GM23338 (cell line): ENCODE results near the gene PMP22. TPM values are rescaled to one million over a fixed set of nuclear protein-coding genes. Genes with fewer than 3 reads are reported as not detected.

ENCODE experiments used
- ATAC-seq: fragments of 200-7000 bp; cut with Tn5 transposase; 3 replicates; pipeline ENCODE4 v1.9.1; 2020
- DNase-seq: peaks from one replicate; pipeline ENCODE4 v3.0.0-alpha.2; 2015; ENCODE audit warnings: low spot score
- H2AFZ ChIP-seq: fragments of 200-600 bp; sonication (generic); 2 replicates; pipeline ENCODE4 v1.8.0; 2016; ENCODE audit warnings: antibody characterized with exemption, mild to moderate bottlenecking, moderate library complexity
- H3F3A ChIP-seq: fragments of 200-600 bp; sonication (generic); replicated peaks from 2 replicates; pipeline ENCODE4 v1.8.0; 2017; ENCODE audit warnings: antibody characterized with exemption, mixed run types, low read depth
- H3K27ac ChIP-seq: fragments of 200-600 bp; sonication (generic); 2 replicates; pipeline ENCODE4 v1.6.1; 2016; ENCODE audit warnings: low read depth
- H3K27me3 ChIP-seq: fragments of 200-600 bp; sonication (generic); 2 replicates; pipeline ENCODE4 v1.8.0; 2016; ENCODE audit warnings: mild to moderate bottlenecking, mixed run types, moderate library complexity; ENCODE audit not compliant: insufficient read depth
- H3K36me3 ChIP-seq: fragments of 200-600 bp; sonication (generic); 2 replicates; pipeline ENCODE4 v1.8.0; 2016; ENCODE audit warnings: mild to moderate bottlenecking; ENCODE audit not compliant: insufficient read depth
- H3K4me1 ChIP-seq: fragments of 200-600 bp; sonication (generic); 2 replicates; pipeline ENCODE4 v1.8.0; 2016; ENCODE audit warnings: mild to moderate bottlenecking, moderate library complexity; ENCODE audit not compliant: insufficient read depth
- H3K4me2 ChIP-seq: fragments of 200-600 bp; sonication (generic); 2 replicates; pipeline ENCODE4 v1.7.1; 2017; ENCODE audit warnings: mixed run types
- H3K4me3 ChIP-seq: fragments of 200-600 bp; sonication (generic); 2 replicates; pipeline ENCODE4 v1.6.1; 2016; ENCODE audit warnings: mixed run types
- H3K79me2 ChIP-seq: fragments of 200-600 bp; sonication (generic); replicated peaks from 2 replicates; pipeline ENCODE4 v1.8.0; 2017; ENCODE audit warnings: mild to moderate bottlenecking; ENCODE audit not compliant: insufficient read depth
- H3K9me2 ChIP-seq: fragments of 200-600 bp; sonication (generic); 2 replicates; pipeline ENCODE4 v1.8.0; 2017; ENCODE audit not compliant: insufficient read depth
- H4K20me1 ChIP-seq: fragments of 200-600 bp; sonication (generic); replicated peaks from 2 replicates; pipeline ENCODE4 v1.8.0; 2017; ENCODE audit warnings: mild to moderate bottlenecking; ENCODE audit not compliant: insufficient read depth
- H3K27ac Mint-ChIP-seq: 2 replicates; pipeline ENCODE4 v1.8.0; 2020; ENCODE audit warnings: inconsistent platforms, mild to moderate bottlenecking, moderate library complexity, mixed read lengths
- H3K27me3 Mint-ChIP-seq: 3 replicates; pipeline ENCODE4 v1.8.0; 2022; ENCODE audit warnings: low read depth, mild to moderate bottlenecking, moderate library complexity, mixed read lengths, inconsistent platforms; ENCODE audit not compliant: insufficient read depth, poor library complexity
- H3K36me3 Mint-ChIP-seq: 3 replicates; pipeline ENCODE4 v1.8.0; 2021; ENCODE audit warnings: low read depth, mild to moderate bottlenecking, inconsistent platforms, moderate library complexity, mixed read lengths
- H3K4me1 Mint-ChIP-seq: 3 replicates; pipeline ENCODE4 v1.8.0; 2020; ENCODE audit warnings: mild to moderate bottlenecking, inconsistent platforms, mixed read lengths
- H3K4me3 Mint-ChIP-seq: 3 replicates; pipeline ENCODE4 v1.8.0; 2021; ENCODE audit warnings: moderate library complexity, mild to moderate bottlenecking, inconsistent platforms, mixed read lengths
- H3K9me3 Mint-ChIP-seq: 3 replicates; pipeline ENCODE4 v1.8.0; 2020; ENCODE audit warnings: moderate library complexity, mild to moderate bottlenecking, inconsistent platforms, mixed read lengths
- CREB1 ChIP-seq: fragments of 250-450 bp; sonication (Bioruptor Pico); IDR thresholded peaks from 2 replicates; pipeline ENCODE4 v1.5.0; 2020; ENCODE audit warnings: low read depth, mild to moderate bottlenecking, moderate library complexity
- EZH2 ChIP-seq: fragments of 200-600 bp; sonication (generic); IDR thresholded peaks from one replicate; pipeline ENCODE4 v1.8.0; 2017; ENCODE audit warnings: antibody characterized with exemption, mild to moderate bottlenecking, low read depth; ENCODE audit not compliant: unreplicated experiment
- EZH2phosphoT487 ChIP-seq: fragments of 200-600 bp; sonication (generic); IDR thresholded peaks from one replicate; pipeline ENCODE4 v1.8.1; 2018; ENCODE audit warnings: antibody characterized with exemption; ENCODE audit not compliant: unreplicated experiment
- JUNB ChIP-seq: IDR thresholded peaks from one replicate; pipeline ENCODE4 v1.6.1; 2016; ENCODE audit warnings: antibody characterized with exemption; ENCODE audit not compliant: unreplicated experiment
- POLR2AphosphoS5 ChIP-seq: IDR thresholded peaks from 2 replicates; pipeline ENCODE4 v1.6.1; 2016; ENCODE audit warnings: antibody characterized with exemption, low read depth
- ZNF114 ChIP-seq: fragments of 250-450 bp; sonication (Bioruptor Pico); IDR thresholded peaks from 2 replicates; pipeline ENCODE4 v1.5.0; 2020; ENCODE audit warnings: mild to moderate bottlenecking, moderate library complexity
- ZNF331 ChIP-seq: fragments of 250-450 bp; sonication (Bioruptor Pico); IDR thresholded peaks from 2 replicates; pipeline ENCODE4 v1.5.0; 2020; ENCODE audit warnings: low read depth, mild to moderate bottlenecking, moderate library complexity
- polyA plus RNA-seq: library from polyadenylated mRNA; unstranded; fragments of >200 nt; fragmentation: Nextera tagmentation; extraction: Ambion mirVana; gene quantifications from 2 replicates; pipeline ENCODE4 v1.2.1, GENCODE V29; 2016
- total RNA-seq: library from RNA; depleted of rRNA; stranded (reverse); fragments of >200 nt; shearing (Covaris generic); gene quantifications from 2 replicates; pipeline ENCODE4 v1.2.3, GENCODE V29; 2014
- TF ChIP-seq, protein P1 (sequence below): fragments of 250-450 bp; sonication (Bioruptor Pico); IDR thresholded peaks from 2 replicates; pipeline ENCODE4 v1.5.0; 2020; ENCODE audit warnings: mild to moderate bottlenecking, moderate library complexity

Gene PMP22
- total and polyA plus RNA-seq, 2 experiments from 2014 or later: 1.2 to 2.2 TPM

- H3K36me3 Mint-ChIP-seq: no peaks in the 10 kb centered on the region; the same call in 2 of the 3 replicates
- no peak overlapping the region for H3K4me3 Mint-ChIP-seq
- ATAC-seq: no peak
Observed at GRCh38 chr17:15274017-15274416, 8.9 kb upstream of the PMP22 start.

DNA sequence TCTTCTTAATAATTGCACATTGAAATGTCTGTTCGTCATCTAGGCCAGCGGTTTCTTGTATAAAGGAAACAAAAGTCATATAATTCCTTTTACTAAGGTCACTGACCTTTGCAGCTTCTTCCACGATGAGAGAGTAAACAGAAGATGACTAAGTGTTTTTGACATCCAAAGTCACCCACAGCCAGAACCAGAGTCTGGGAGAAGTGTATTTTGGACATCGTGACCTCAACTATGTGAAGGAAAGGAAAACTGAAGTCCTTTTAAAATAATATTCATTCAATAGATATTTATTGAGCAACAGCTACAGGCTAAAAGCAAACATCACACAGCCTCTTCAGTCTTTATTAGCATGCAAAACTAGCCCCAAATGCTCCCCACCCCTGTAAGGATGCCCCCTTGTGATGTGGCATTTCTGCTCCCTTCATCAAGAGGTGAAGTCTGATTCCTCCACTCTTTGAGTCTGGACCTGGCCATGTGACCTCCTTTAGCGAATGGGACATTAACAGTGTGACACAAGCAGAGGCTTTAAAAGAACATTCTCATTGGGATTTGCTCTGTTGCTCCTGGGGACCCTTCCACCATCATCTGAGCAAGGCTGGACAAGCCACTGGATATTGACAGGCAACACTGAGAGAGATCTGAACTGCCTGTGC lies 8.1 kb upstream of the PMP22 start:
- no peaks in the 10 kb centered on the region; the same call in 2 of the 3 replicates for H3K36me3 Mint-ChIP-seq
- H3K4me1 Mint-ChIP-seq: peaks cover 4% of the 10 kb centered on the region; the same call in 2 of the 3 replicates
- Histone ChIP-seq H3K27ac (no peak overlapping the region), H3K9me2 (no peaks in the 10 kb centered on the region), H3F3A (no peaks in the 10 kb centered on the region), H3K79me2 (no peaks in the 10 kb centered on the region), H3K36me3 (no peaks in the 10 kb centered on the region), H4K20me1 (no peaks in the 10 kb centered on the region), H3K4me3 (no peak overlapping the region), H3K4me1 (peaks cover 6% of the 10 kb centered on the region), H3K27me3 (no peaks in the 10 kb centered on the region), H2AFZ (no peak overlapping the region), H3K4me2 (no peak overlapping the region)
- peaks cover 6% of the 10 kb centered on the region for H3K27me3 Mint-ChIP-seq
- no peak for TF ChIP-seq EZH2
- no peak for TF ChIP-seq ZNF114 (CRISPR knock-in tag)
- TF ChIP-seq JUNB: no peak
- TF ChIP-seq POLR2AphosphoS5: no peak
- TF ChIP-seq ZNF331 (CRISPR knock-in tag): no peak
- ATAC-seq (no peak), DNase-seq (no peak)
- peaks cover 13% of the 10 kb centered on the region; the same call in 2 of the 3 replicates for H3K9me3 Mint-ChIP-seq
- H3K27ac Mint-ChIP-seq: no peak overlapping the region
- H3K4me3 Mint-ChIP-seq: no peak overlapping the region

More at GRCh38 chr17:15274017-15274416, 8.9 kb upstream of the PMP22 start:
- TF ChIP-seq CREB1 (CRISPR knock-in tag) (no peak), JUNB (no peak), EZH2phosphoT487 (no peak), ZNF114 (CRISPR knock-in tag) (no peak), ZNF331 (CRISPR knock-in tag) (no peak), POLR2AphosphoS5 (no peak)
- no peak overlapping the region for H3K4me3 ChIP-seq
- H3F3A ChIP-seq: no peaks in the 10 kb centered on the region
- peaks cover 13% of the 10 kb centered on the region for H3K4me1 ChIP-seq
- H3K36me3 ChIP-seq: no peaks in the 10 kb centered on the region
- H3K27me3 Mint-ChIP-seq: peaks cover 6% of the 10 kb centered on the region
- H3K27ac ChIP-seq: no peak overlapping the region
- H3K27me3 ChIP-seq: no peaks in the 10 kb centered on the region
- no peaks in the 10 kb centered on the region for H3K9me2 ChIP-seq
- H3K4me2 ChIP-seq: no peak overlapping the region
- no peaks in the 10 kb centered on the region for H3K79me2 ChIP-seq
- H3K9me3 Mint-ChIP-seq: peaks cover 13% of the 10 kb centered on the region; the same call in 2 of the 3 replicates
- no peak for DNase-seq
- H3K4me1 Mint-ChIP-seq: peaks cover 9% of the 10 kb centered on the region; the same call in 2 of the 3 replicates
- H3K27ac Mint-ChIP-seq: no peak overlapping the region
- H4K20me1 ChIP-seq: no peaks in the 10 kb centered on the region
- H2AFZ ChIP-seq: no peak overlapping the region

DNA sequence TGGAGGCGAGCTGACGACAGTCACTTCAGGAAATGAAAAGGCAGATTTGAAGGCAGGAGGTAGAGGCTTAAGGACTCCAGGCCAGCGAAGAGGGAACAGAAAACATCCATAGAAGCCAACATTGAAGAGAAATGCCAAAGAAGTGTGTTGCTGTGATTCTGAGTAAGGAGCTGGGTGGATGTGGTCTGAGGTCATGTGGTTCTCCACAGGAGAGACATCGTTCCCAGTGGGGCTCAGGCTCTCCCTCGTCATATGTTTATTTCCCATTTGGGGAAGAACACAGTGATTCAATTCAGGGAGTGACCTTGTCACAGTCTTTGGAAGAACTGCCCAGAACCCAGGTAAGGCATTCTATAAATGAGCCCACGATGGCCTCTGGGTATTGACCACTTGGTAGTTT lies 6.6 kb upstream of the PMP22 start:
- H3K4me1 Mint-ChIP-seq: no peaks in the 10 kb centered on the region
- ATAC-seq: no peak
- H3K27ac Mint-ChIP-seq: no peak overlapping the region
- Histone ChIP-seq H3F3A (no peaks in the 10 kb centered on the region), H2AFZ (no peak overlapping the region), H4K20me1 (no peaks in the 10 kb centered on the region), H3K4me3 (no peak overlapping the region), H3K36me3 (no peaks in the 10 kb centered on the region), H3K27me3 (no peaks in the 10 kb centered on the region), H3K79me2 (no peaks in the 10 kb centered on the region), H3K4me1 (no peaks in the 10 kb centered on the region), H3K4me2 (no peak overlapping the region), H3K27ac (no peak overlapping the region), H3K9me2 (no peaks in the 10 kb centered on the region)
- peaks cover 13% of the 10 kb centered on the region; the same call in 2 of the 3 replicates for H3K9me3 Mint-ChIP-seq
- no peaks in the 10 kb centered on the region; the same call in 2 of the 3 replicates for H3K36me3 Mint-ChIP-seq
- H3K4me3 Mint-ChIP-seq: no peak overlapping the region
- no peak for DNase-seq
- H3K27me3 Mint-ChIP-seq: peaks cover 7% of the 10 kb centered on the region
- TF ChIP-seq, protein P1, sequence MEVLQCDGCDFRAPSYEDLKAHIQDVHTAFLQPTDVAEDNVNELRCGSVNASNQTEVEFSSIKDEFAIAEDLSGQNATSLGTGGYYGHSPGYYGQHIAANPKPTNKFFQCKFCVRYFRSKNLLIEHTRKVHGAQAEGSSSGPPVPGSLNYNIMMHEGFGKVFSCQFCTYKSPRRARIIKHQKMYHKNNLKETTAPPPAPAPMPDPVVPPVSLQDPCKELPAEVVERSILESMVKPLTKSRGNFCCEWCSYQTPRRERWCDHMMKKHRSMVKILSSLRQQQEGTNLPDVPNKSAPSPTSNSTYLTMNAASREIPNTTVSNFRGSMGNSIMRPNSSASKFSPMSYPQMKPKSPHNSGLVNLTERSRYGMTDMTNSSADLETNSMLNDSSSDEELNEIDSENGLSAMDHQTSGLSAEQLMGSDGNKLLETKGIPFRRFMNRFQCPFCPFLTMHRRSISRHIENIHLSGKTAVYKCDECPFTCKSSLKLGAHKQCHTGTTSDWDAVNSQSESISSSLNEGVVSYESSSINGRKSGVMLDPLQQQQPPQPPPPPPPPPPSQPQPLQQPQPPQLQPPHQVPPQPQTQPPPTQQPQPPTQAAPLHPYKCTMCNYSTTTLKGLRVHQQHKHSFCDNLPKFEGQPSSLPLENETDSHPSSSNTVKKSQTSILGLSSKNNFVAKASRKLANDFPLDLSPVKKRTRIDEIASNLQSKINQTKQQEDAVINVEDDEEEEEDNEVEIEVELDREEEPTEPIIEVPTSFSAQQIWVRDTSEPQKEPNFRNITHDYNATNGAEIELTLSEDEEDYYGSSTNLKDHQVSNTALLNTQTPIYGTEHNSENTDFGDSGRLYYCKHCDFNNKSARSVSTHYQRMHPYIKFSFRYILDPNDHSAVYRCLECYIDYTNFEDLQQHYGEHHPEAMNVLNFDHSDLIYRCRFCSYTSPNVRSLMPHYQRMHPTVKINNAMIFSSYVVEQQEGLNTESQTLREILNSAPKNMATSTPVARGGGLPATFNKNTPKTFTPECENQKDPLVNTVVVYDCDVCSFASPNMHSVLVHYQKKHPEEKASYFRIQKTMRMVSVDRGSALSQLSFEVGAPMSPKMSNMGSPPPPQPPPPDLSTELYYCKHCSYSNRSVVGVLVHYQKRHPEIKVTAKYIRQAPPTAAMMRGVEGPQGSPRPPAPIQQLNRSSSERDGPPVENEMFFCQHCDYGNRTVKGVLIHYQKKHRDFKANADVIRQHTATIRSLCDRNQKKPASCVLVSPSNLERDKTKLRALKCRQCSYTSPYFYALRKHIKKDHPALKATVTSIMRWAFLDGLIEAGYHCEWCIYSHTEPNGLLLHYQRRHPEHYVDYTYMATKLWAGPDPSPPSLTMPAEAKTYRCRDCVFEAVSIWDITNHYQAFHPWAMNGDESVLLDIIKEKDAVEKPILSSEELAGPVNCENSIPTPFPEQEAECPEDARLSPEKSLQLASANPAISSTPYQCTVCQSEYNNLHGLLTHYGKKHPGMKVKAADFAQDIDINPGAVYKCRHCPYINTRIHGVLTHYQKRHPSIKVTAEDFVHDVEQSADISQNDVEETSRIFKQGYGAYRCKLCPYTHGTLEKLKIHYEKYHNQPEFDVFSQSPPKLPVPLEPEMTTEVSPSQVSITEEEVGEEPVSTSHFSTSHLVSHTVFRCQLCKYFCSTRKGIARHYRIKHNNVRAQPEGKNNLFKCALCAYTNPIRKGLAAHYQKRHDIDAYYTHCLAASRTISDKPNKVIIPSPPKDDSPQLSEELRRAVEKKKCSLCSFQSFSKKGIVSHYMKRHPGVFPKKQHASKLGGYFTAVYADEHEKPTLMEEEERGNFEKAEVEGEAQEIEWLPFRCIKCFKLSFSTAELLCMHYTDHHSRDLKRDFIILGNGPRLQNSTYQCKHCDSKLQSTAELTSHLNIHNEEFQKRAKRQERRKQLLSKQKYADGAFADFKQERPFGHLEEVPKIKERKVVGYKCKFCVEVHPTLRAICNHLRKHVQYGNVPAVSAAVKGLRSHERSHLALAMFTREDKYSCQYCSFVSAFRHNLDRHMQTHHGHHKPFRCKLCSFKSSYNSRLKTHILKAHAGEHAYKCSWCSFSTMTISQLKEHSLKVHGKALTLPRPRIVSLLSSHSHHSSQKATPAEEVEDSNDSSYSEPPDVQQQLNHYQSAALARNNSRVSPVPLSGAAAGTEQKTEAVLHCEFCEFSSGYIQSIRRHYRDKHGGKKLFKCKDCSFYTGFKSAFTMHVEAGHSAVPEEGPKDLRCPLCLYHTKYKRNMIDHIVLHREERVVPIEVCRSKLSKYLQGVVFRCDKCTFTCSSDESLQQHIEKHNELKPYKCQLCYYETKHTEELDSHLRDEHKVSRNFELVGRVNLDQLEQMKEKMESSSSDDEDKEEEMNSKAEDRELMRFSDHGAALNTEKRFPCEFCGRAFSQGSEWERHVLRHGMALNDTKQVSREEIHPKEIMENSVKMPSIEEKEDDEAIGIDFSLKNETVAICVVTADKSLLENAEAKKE (CRISPR knock-in tag): no peak
